ENCODE data around the gene RPA1. TPM values are rescaled to one million over a fixed set of nuclear protein-coding genes. Genes with fewer than 3 reads are reported as not detected.
"Not testable (repeated sequence)": the region's sequence is repeated elsewhere in the genome, so short reads cannot be mapped to it uniquely, and the experiment has no call there.

Gene RPA1
- total RNA-seq, 2 experiments from 2014 or later = 245 to 252 TPM

- ATAC-seq (ENCODE audit: low read depth) (peak; percentile 43), DNase-seq (no peak)
- no peaks in the 10 kb centered on the region for H3K27me3 Mint-ChIP-seq
- POLR2A ChIA-PET = interaction anchor here (1.0 to 3.6 kb wide), 5 partner anchors 42 to 188 kb away, joined by 3 to 25 read pairs (median 3); partner anchors contain the start of genes RPA1 and SMYD4
- peak overlapping the region; percentile 62 for H3K4me3 Mint-ChIP-seq
- H3K36me3 Mint-ChIP-seq = peaks cover 46% of the 10 kb centered on the region
- H3K9me3 Mint-ChIP-seq = no peaks in the 10 kb centered on the region
- peaks cover 54% of the 10 kb centered on the region for H3K4me1 Mint-ChIP-seq
- peak overlapping the region; percentile 90 for H3K27ac Mint-ChIP-seq
Measured at GRCh38 chr17:1871756-1872155, 42.0 kb downstream of the RPA1 start.

- Mint-ChIP-seq H3K4me3 (peak overlapping the region; percentile 62), H3K9me3 (no peaks in the 10 kb centered on the region), H3K27ac (peak overlapping the region; percentile 90), H3K27me3 (no peaks in the 10 kb centered on the region), H3K36me3 (peaks cover 44% of the 10 kb centered on the region), H3K4me1 (peaks cover 54% of the 10 kb centered on the region)
- DNase-seq = no peak
- ATAC-seq (ENCODE audit: low read depth) = no peak
- POLR2A ChIA-PET = interaction anchor here (0.7 to 3.6 kb wide), 6 partner anchors 43 to 199 kb away, joined by 3 to 25 read pairs (median 3); partner anchors contain the start of genes RPA1 and SMYD4
Measured at GRCh38 chr17:1872254-1872653, 42.4 kb downstream of the RPA1 start.

GRCh38 chr17:1872976-1873375, 43.2 kb downstream of the RPA1 start:
- no peak for ATAC-seq (ENCODE audit: low read depth)

GRCh38 chr17:1873418-1873817, 43.6 kb downstream of the RPA1 start:
- peak; percentile 62 for ATAC-seq (ENCODE audit: low read depth)
- H3K27ac Mint-ChIP-seq = peak overlapping the region; percentile 86
- peak overlapping the region; percentile 68 for H3K4me3 Mint-ChIP-seq
- POLR2A ChIA-PET = interaction anchor here (0.6 kb wide), 1 partner anchor 49 kb away, joined by 4 read pairs; no protein-coding TSS in a partner anchor
- H3K36me3 Mint-ChIP-seq = peaks cover 45% of the 10 kb centered on the region
- no peaks in the 10 kb centered on the region for H3K27me3 Mint-ChIP-seq
- DNase-seq = no peak
- no peaks in the 10 kb centered on the region for H3K9me3 Mint-ChIP-seq
- H3K4me1 Mint-ChIP-seq = peaks cover 55% of the 10 kb centered on the region

More at GRCh38 chr17:1872976-1873375, 43.2 kb downstream of the RPA1 start:
- peaks cover 55% of the 10 kb centered on the region for H3K4me1 Mint-ChIP-seq
- no peaks in the 10 kb centered on the region for H3K27me3 Mint-ChIP-seq
- H3K4me3 Mint-ChIP-seq = peak overlapping the region; percentile 68
- DNase-seq = no peak
- peak overlapping the region; percentile 86 for H3K27ac Mint-ChIP-seq
- no peaks in the 10 kb centered on the region for H3K9me3 Mint-ChIP-seq
- POLR2A ChIA-PET = interaction anchor here (0.7 to 3.6 kb wide), 2 partner anchors 156 to 198 kb away, joined by 3 to 25 read pairs; no protein-coding TSS in a partner anchor
- H3K36me3 Mint-ChIP-seq = peaks cover 43% of the 10 kb centered on the region

- H3K27ac Mint-ChIP-seq = no peak overlapping the region
- H3K4me1 Mint-ChIP-seq = peaks cover 42% of the 10 kb centered on the region
- DNase-seq (no peak), ATAC-seq (ENCODE audit: low read depth) (no peak)
- H3K9me3 Mint-ChIP-seq = no peaks in the 10 kb centered on the region
- H3K27me3 Mint-ChIP-seq = no peaks in the 10 kb centered on the region
- H3K36me3 Mint-ChIP-seq = peaks cover 56% of the 10 kb centered on the region
- H3K4me3 Mint-ChIP-seq = no peak overlapping the region
- POLR2A ChIA-PET = no interaction called here
Measured at GRCh38 chr17:1875597-1875996, 45.8 kb downstream of the RPA1 start.

GRCh38 chr17:1878419-1879121, 48.8 kb downstream of the RPA1 start:
- no peak overlapping the region for H3K4me3 Mint-ChIP-seq
- H3K9me3 Mint-ChIP-seq = no peaks in the 10 kb centered on the region
- peaks cover 18% of the 10 kb centered on the region for H3K4me1 Mint-ChIP-seq
- DNase-seq (no peak), ATAC-seq (ENCODE audit: low read depth) (no peak)
- no peak overlapping the region for H3K27ac Mint-ChIP-seq
- POLR2A ChIA-PET = no interaction called here
- H3K27me3 Mint-ChIP-seq = no peaks in the 10 kb centered on the region
- H3K36me3 Mint-ChIP-seq = peaks cover 45% of the 10 kb centered on the region

- H3K36me3 Mint-ChIP-seq = peaks cover 43% of the 10 kb centered on the region
- H3K9me3 Mint-ChIP-seq = no peaks in the 10 kb centered on the region
- no peak overlapping the region for H3K4me3 Mint-ChIP-seq
- DNase-seq (no peak), ATAC-seq (ENCODE audit: low read depth) (no peak)
- H3K27ac Mint-ChIP-seq = no peak overlapping the region
- POLR2A ChIA-PET = interaction anchor here (0.6 kb wide), 1 partner anchor 25 kb away, joined by 4 read pairs; no protein-coding TSS in a partner anchor
- no peaks in the 10 kb centered on the region for H3K27me3 Mint-ChIP-seq
- peaks cover 4% of the 10 kb centered on the region for H3K4me1 Mint-ChIP-seq
Measured at GRCh38 chr17:1880851-1881630, 51.2 kb downstream of the RPA1 start.

- no peak overlapping the region for H3K4me3 Mint-ChIP-seq
- POLR2A ChIA-PET = no interaction called here
- no peak overlapping the region for H3K27ac Mint-ChIP-seq
- no peaks in the 10 kb centered on the region for H3K27me3 Mint-ChIP-seq
- H3K4me1 Mint-ChIP-seq = peaks cover 3% of the 10 kb centered on the region
- DNase-seq = no peak
- H3K36me3 Mint-ChIP-seq = peaks cover 39% of the 10 kb centered on the region
- peak; percentile 36 for ATAC-seq (ENCODE audit: low read depth)
- H3K9me3 Mint-ChIP-seq = no peaks in the 10 kb centered on the region
Measured at GRCh38 chr17:1882836-1883235, 53.0 kb downstream of the RPA1 start.

GRCh38 chr17:1883536-1883935, 53.7 kb downstream of the RPA1 start:
- ATAC-seq (ENCODE audit: low read depth) = no peak
- POLR2A ChIA-PET = no interaction called here
- no peak for DNase-seq
- Mint-ChIP-seq H3K27me3 (no peaks in the 10 kb centered on the region), H3K4me3 (no peak overlapping the region), H3K36me3 (peaks cover 42% of the 10 kb centered on the region), H3K9me3 (no peaks in the 10 kb centered on the region), H3K4me1 (peaks cover 3% of the 10 kb centered on the region), H3K27ac (no peak overlapping the region)

- ATAC-seq (ENCODE audit: low read depth) = no peak
- peaks cover 30% of the 10 kb centered on the region for H3K36me3 Mint-ChIP-seq
- H3K27me3 Mint-ChIP-seq = no peaks in the 10 kb centered on the region
- H3K4me1 Mint-ChIP-seq = no peaks in the 10 kb centered on the region
- H3K27ac Mint-ChIP-seq = no peak overlapping the region
- POLR2A ChIA-PET = interaction anchor here (0.7 kb wide), 2 partner anchors 9 to 221 kb away, joined by 4 to 5 read pairs; no protein-coding TSS in a partner anchor
- no peak overlapping the region for H3K4me3 Mint-ChIP-seq
- H3K9me3 Mint-ChIP-seq = no peaks in the 10 kb centered on the region
- DNase-seq = no peak
Measured at GRCh38 chr17:1888741-1889140, 58.9 kb downstream of the RPA1 start.

- no peaks in the 10 kb centered on the region for H3K4me1 Mint-ChIP-seq
- peak overlapping the region; percentile 66 for H3K27ac Mint-ChIP-seq
- POLR2A ChIA-PET = interaction anchor here (0.6 kb wide), 1 partner anchor 620 kb away, joined by 3 read pairs; no protein-coding TSS in a partner anchor
- peaks cover 20% of the 10 kb centered on the region for H3K36me3 Mint-ChIP-seq
- H3K9me3 Mint-ChIP-seq = no peaks in the 10 kb centered on the region
- ATAC-seq (ENCODE audit: low read depth) (peak; percentile 45), DNase-seq (no peak)
- no peaks in the 10 kb centered on the region for H3K27me3 Mint-ChIP-seq
- no peak overlapping the region for H3K4me3 Mint-ChIP-seq
Measured at GRCh38 chr17:1890758-1891450, 61.1 kb downstream of the RPA1 start.

GRCh38 chr17:1894753-1895339, 65.0 kb downstream of the RPA1 start:
- no peak for DNase-seq
- H3K9me3 Mint-ChIP-seq = no peaks in the 10 kb centered on the region
- POLR2A ChIA-PET = no interaction called here
- H3K27me3 Mint-ChIP-seq = no peaks in the 10 kb centered on the region
- no peak overlapping the region for H3K4me3 Mint-ChIP-seq
- no peak overlapping the region for H3K27ac Mint-ChIP-seq
- peaks cover 14% of the 10 kb centered on the region for H3K36me3 Mint-ChIP-seq
- ATAC-seq (ENCODE audit: low read depth) = no peak
- H3K4me1 Mint-ChIP-seq = no peaks in the 10 kb centered on the region

- H3K9me3 Mint-ChIP-seq; H3K4me3 Mint-ChIP-seq; H3K27ac Mint-ChIP-seq; H3K4me1 Mint-ChIP-seq; POLR2A ChIA-PET; DNase-seq; H3K27me3 Mint-ChIP-seq; ATAC-seq (ENCODE audit: low read depth): not testable (repeated sequence)
- H3K36me3 Mint-ChIP-seq = peaks cover 14% of the 10 kb centered on the region
Measured at GRCh38 chr17:1895479-1895878, 65.7 kb downstream of the RPA1 start.
